ENCODE measurements around the gene CDSN.
"Not testable (repeated sequence)": the region's sequence is repeated elsewhere in the genome, so short reads cannot be mapped to it uniquely, and the experiment has no call there.

The CDSN gene

DNA sequence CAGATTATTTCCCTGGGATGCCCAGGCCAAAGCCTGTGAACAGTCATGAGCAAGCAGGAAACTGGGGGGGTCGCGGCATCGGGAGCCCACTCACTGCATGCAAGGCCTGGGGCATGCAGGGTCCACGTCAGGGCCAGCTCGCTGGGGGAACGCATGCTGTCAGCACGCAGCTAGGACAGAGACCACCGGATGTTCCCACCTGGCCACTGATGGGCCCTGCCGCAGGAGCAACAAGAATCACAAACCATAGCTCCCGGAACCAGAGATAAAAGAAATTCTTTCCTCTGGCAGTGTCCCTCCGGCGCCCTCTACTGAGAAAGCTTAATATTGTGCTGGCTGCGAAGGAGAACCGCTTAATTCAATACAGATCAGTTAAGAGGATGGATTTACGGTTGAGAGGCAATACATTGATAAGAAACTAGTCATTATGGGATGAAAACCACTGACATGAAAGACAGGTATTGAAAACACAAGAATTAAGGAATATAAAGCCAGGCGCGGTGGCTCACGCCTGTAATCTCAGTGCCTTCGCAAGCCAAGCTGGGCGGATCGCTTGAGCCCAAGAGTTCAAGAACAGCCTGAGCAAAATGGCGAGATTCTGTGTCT, 40.5 kb downstream of the CDSN start:
- DNase-seq (ENCODE audit: low spot score) = peak; percentile 73
- in situ Hi-C loops (cut with MboI; ENCODE audit: low sequenced_read_pairs, unreplicated experiment) = loop anchor here (5.0 to 10.0 kb wide), 2 partner anchors 162 to 255 kb away; no protein-coding TSS in a partner anchor
- TF ChIP-seq, protein P1, sequence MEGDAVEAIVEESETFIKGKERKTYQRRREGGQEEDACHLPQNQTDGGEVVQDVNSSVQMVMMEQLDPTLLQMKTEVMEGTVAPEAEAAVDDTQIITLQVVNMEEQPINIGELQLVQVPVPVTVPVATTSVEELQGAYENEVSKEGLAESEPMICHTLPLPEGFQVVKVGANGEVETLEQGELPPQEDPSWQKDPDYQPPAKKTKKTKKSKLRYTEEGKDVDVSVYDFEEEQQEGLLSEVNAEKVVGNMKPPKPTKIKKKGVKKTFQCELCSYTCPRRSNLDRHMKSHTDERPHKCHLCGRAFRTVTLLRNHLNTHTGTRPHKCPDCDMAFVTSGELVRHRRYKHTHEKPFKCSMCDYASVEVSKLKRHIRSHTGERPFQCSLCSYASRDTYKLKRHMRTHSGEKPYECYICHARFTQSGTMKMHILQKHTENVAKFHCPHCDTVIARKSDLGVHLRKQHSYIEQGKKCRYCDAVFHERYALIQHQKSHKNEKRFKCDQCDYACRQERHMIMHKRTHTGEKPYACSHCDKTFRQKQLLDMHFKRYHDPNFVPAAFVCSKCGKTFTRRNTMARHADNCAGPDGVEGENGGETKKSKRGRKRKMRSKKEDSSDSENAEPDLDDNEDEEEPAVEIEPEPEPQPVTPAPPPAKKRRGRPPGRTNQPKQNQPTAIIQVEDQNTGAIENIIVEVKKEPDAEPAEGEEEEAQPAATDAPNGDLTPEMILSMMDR (IDR thresholded peaks at IDR 0.05; ENCODE audit: borderline replicate concordance, control extremely low read depth, extremely low read depth, insufficient read depth, missing control alignments) = peak; percentile 76

GRCh38 chr6:31076611-31077010, 43.6 kb downstream of the CDSN start:
- in situ Hi-C loops (cut with MboI; ENCODE audit: low sequenced_read_pairs, unreplicated experiment) = loop anchor here (5.0 to 10.0 kb wide), 2 partner anchors 159 to 252 kb away; no protein-coding TSS in a partner anchor
- TF ChIP-seq, protein P1 (IDR thresholded peaks at IDR 0.05; ENCODE audit: borderline replicate concordance, control extremely low read depth, extremely low read depth, insufficient read depth, missing control alignments) = no peak

DNA sequence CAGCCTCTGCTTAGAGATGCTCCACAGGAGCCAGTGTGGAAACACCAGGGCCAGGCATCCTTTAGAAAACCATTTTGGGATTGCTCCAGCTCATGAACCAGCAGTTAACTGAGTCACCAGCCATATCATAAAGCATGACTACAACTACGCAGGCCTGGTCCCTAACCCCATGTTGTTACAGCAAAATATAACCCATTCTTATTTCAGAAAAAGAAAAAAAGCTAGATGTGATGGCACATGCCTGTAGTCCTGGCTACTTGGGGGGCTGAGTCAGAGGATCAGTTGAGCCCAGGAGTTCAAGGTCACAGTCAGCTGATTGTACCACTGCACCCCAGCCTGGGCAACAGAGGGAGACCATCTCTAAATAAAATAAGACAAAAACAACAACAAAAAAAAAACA, 44.7 kb downstream of the CDSN start:
- TF ChIP-seq, protein P1 (IDR thresholded peaks at IDR 0.05; ENCODE audit: borderline replicate concordance, control extremely low read depth, extremely low read depth, insufficient read depth, missing control alignments) = no peak
- no peak for DNase-seq (ENCODE audit: low spot score)
- in situ Hi-C loops (cut with MboI; ENCODE audit: low sequenced_read_pairs, unreplicated experiment) = loop anchor here (5.0 to 10.0 kb wide), 2 partner anchors 158 to 251 kb away; no protein-coding TSS in a partner anchor

More at GRCh38 chr6:31076611-31077010, 43.6 kb downstream of the CDSN start:
- DNase-seq (ENCODE audit: low spot score) = no peak

DNA sequence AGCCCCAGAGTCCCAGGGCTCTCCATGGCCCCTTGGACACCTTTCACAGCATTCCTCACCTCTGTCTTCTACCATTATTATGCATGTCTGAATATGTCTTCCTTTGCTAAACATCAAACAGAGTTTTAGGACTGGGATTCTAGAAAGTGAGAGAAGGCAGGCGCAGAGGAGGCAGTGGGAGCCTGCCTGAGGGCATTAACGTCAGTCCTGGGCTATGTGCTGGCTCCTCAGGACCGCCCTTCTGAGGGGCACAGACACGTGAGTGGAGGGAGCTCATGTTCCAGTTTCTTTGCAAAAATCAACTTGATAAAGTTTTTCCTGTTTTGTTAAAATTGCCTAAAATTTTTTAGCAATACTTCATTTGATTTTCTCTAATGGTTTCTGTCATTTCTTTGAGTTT, 45.8 kb downstream of the CDSN start:
- DNase-seq (ENCODE audit: low spot score) = no peak
- TF ChIP-seq, protein P1 (IDR thresholded peaks at IDR 0.05; ENCODE audit: borderline replicate concordance, control extremely low read depth, extremely low read depth, insufficient read depth, missing control alignments) = no peak
- in situ Hi-C loops (cut with MboI; ENCODE audit: low sequenced_read_pairs, unreplicated experiment) = loop anchor here (10.0 kb wide), 1 partner anchor 250 kb away; no protein-coding TSS in a partner anchor

DNA sequence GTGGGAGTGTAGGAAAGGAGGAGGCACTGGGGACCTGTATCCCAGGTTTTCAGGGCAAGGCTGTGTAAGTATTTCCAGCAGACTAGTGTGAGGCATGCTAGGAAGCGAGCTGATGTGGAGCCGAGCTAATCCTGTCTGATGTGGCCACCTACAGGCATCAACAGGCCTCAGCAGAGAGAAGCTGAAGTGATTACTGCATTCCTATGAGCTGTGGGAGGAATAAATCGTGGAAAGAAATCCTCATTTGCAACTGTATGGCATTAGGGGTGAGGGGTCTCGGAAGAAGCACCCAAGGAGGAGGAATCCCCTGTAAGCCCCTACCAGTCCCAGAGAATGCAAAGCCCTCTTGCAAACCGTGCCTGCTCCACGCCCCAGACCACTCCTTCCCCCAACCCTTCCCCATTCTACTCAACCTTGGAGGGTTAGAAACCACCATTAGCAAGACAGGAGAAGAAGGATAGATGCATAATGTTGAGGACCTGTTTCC, 49.5 kb downstream of the CDSN start:
- in situ Hi-C loops (cut with MboI; ENCODE audit: low sequenced_read_pairs, unreplicated experiment) = loop anchor here (10.0 kb wide), 1 partner anchor 246 kb away; no protein-coding TSS in a partner anchor
- TF ChIP-seq, protein P1 (IDR thresholded peaks at IDR 0.05; ENCODE audit: borderline replicate concordance, control extremely low read depth, extremely low read depth, insufficient read depth, missing control alignments) = peak; percentile 24
- no peak for DNase-seq (ENCODE audit: low spot score)

DNA sequence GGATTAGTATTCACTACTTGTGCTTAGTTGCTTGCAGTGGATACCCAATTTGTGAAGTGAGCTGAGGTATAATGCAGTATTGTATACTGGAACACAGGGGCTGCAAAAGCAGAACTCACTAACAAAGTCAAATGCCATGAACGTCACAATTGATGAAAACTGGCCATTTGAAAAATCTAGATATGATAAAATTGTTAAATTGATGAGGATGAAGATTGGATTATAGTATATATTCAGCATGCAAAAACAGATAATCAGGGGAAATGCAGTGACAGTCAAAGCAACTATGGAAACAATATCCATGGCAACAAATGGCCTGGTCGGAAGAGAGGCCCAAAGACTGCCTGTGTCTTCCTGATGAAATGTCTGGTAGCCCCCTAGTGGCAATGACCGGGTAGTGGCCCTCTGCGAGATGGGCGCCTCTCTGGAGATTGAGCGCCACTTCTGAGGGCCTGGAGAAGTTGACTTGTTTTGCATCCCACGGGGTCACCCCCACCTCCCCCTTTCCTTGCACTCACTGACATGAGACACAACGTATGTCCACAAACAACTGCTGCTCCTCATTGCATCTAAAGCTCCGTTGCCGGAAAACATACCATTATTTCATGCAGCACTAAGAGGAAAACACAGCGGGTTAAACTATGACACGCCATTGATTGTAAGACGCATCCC, 51.4 kb downstream of the CDSN start:
- TF ChIP-seq, protein P1 (IDR thresholded peaks at IDR 0.05; ENCODE audit: borderline replicate concordance, control extremely low read depth, extremely low read depth, insufficient read depth, missing control alignments) = peak; percentile 80
- peak; percentile 84 for DNase-seq (ENCODE audit: low spot score)
- in situ Hi-C loops (cut with MboI; ENCODE audit: low sequenced_read_pairs, unreplicated experiment) = no loop called here

DNA sequence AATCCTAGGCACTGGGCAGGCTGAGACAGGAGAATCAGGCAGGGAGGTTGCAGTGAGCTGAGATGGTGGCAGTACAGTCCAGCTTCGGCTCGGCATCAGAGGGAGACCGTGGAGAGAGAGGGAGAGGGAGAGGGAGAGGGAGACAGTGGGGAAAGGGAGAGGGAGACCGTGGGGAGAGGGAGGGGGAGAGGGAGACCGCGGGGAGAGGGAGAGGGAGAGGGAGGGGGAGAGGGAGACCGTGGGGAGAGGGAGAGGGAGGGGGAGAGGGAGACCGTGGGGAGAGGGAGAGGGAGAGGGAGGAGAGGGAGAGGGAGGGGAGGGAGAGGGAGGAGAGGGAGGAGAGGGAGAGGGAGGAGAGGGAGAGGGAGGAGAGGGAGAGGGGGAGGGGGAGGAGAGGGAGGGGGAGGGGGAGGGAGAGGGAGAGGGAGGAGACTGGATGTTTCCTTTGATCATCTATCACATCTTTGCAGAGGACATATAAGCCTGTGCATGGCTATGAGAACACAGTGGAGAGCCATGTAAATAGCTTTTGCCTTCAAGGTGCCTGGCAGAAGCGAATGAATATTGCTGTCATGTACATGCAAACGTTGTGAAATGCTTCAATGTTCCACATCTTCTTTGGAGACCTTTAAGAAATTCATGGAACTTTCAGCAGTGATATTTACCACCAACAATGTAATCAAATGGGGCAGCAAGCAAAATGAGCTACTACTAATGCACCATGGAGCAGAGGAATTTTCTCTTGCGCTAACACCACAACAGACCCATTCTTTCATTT, 52.2 kb downstream of the CDSN start:
- DNase-seq (ENCODE audit: low spot score); in situ Hi-C loops (cut with MboI; ENCODE audit: low sequenced_read_pairs, unreplicated experiment): not testable (repeated sequence)

DNA sequence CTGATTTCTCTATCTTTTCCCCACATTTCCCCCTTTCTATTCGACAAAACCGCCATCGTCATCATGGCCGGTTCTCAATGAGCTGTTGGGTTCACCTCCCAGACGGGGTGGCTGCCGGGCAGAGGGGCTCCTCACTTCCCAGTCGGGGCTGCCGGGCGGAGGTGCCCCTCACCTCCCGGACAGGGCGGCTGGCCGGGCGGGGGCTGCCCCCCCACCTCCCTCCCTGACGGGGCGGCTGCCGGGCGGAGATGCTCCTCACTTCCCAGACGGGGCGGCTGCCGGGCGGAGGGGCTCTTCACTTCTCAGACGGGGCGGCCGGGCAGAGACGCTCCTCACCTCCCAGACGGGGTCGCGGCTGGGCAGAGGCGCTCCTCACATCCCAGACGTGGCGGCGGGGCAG, 53.2 kb downstream of the CDSN start:
- in situ Hi-C loops (cut with MboI; ENCODE audit: low sequenced_read_pairs, unreplicated experiment); DNase-seq (ENCODE audit: low spot score): not testable (repeated sequence)
